Heart left ventricle (tissue), 13 donors: ENCODE measurements around the gene RALGAPA1.

Experiments
- POLR2A ChIP-seq, 2 donors: fragments of 450-650 bp; IDR thresholded peaks; one replicate each; pipeline ENCODE4 v1.6.1; 2017; ENCODE audit warnings: antibody characterized with exemption in 2 of 2, mild to moderate bottlenecking in 2 of 2, moderate library complexity in 2 of 2
- TF ChIP-seq, protein P1 (sequence below), 12 donors: fragments of 200-600 bp; sonication (generic) in 4 of 12; IDR thresholded peaks; one replicate each; pipeline versions ENCODE4 v1.5.0 to v1.8.0; 2018 to 2022; ENCODE audit warnings: antibody characterized with exemption in 12 of 12, mild to moderate bottlenecking in 5 of 12
- donor health status: ischemic (EF 13 %, LVEDD 7.1; RV severe dilation, severe dysfunction).
- donor health status: DM: no; HTN: yes; CAD: no.
- donor health status: DM: no; HTN: no; CAD: no.
- donor health status: ischemic (EF 25% LVEDD 6.9; RV normal size, moderate dysfunction).
- donor health status: ischemic (EF 25% LVEDD 5.7; RV mildly dilated, moderate dysfunction).
- donor health status: ischemic (EF 35%, LVEDD 5.7; RV mildly dilated, moderate dysfunction).
- donor health status: nonischemic (EF 11% LVEDD 7.7; RV severe dilation, severe dysfunction).
- donor health status: DM: yes; HTN: yes; CAD: no.
- donor health status: PGD.
- donor health status: ischemic (EF 29% LVEDD 5.4; RV normal size, mild dysfunction).
- donor health status: nonischemic (EF 23%, LVEDD 6.1; RV moderate dilation, normal function).

DNA sequence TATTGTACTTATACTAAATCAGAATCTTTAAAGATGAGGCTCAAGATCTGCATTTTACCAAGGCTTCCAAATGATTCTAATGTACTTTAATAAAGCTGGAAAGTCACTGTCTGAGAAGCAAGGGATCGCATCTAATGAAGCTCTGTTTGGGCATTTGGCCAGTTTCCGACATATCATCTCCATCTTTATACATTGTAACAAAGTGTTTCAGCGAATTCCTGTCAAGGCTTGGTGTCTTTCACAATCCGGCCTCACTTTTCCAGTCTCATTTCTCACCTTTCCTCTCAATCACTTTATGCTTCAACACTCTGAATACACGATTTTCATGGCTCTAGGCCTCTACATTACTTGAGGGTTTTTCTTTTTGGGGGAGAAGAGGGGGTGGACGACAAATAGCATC, 302.6 kb downstream of the RALGAPA1 start:
- no peak for TF ChIP-seq POLR2A (IDR thresholded peaks at IDR 0.05)
- TF ChIP-seq, protein P1, sequence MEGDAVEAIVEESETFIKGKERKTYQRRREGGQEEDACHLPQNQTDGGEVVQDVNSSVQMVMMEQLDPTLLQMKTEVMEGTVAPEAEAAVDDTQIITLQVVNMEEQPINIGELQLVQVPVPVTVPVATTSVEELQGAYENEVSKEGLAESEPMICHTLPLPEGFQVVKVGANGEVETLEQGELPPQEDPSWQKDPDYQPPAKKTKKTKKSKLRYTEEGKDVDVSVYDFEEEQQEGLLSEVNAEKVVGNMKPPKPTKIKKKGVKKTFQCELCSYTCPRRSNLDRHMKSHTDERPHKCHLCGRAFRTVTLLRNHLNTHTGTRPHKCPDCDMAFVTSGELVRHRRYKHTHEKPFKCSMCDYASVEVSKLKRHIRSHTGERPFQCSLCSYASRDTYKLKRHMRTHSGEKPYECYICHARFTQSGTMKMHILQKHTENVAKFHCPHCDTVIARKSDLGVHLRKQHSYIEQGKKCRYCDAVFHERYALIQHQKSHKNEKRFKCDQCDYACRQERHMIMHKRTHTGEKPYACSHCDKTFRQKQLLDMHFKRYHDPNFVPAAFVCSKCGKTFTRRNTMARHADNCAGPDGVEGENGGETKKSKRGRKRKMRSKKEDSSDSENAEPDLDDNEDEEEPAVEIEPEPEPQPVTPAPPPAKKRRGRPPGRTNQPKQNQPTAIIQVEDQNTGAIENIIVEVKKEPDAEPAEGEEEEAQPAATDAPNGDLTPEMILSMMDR (IDR thresholded peaks at IDR 0.05), result no peak
